Common myeloid progenitor, CD34-positive (primary cell): ENCODE measurements around the gene INTS11.

Experiments
- CTCF ChIA-PET: fragments of 350-600 bp; sonication (Branson Sonifier 250); formaldehyde crosslinking; loops from one replicate; lab custom pipeline; 2021; ENCODE audit warnings: antibody characterized with exemption; lab: Charles Lee
- POLR2A ChIA-PET: fragments of 350-600 bp; sonication (Branson Sonifier 250); formaldehyde crosslinking; loops from one replicate; lab custom pipeline; 2021; ENCODE audit warnings: antibody characterized with exemption; lab: Charles Lee
- DNase-seq, 3 donors: peaks; one replicate each; pipeline versions ENCODE4 v3.0.0 to v3.0.0-alpha.2; 2013
- H3K27ac ChIP-seq, 2 experiments: 1 replicate in 1 of 2; 2 replicates in 1 of 2; pipeline ENCODE4 v1.7.0; 2013; ENCODE audit warnings: inconsistent platforms in 2 of 2, low read length in 2 of 2, mild to moderate bottlenecking in 2 of 2, low read depth in 1 of 2, moderate library complexity in 1 of 2; ENCODE audit not compliant: severe bottlenecking in 2 of 2, insufficient read depth in 1 of 2, poor library complexity in 1 of 2
- H3K27me3 ChIP-seq, 5 experiments: replicated peaks in 2 of 5; 1 replicate in 3 of 5; 2 replicates in 2 of 5; pipeline versions ENCODE4 v1.6.1 to v1.7.0; 2013; ENCODE audit warnings: low read length in 4 of 5, mild to moderate bottlenecking in 2 of 5, moderate library complexity in 2 of 5, inconsistent platforms in 1 of 5; ENCODE audit not compliant: insufficient read depth in 5 of 5, control insufficient read depth in 4 of 5
- H3K36me3 ChIP-seq, 4 experiments: 1 replicate in 2 of 4; 2 replicates in 2 of 4; pipeline versions ENCODE4 v1.6.1 to v1.7.0; 2013; ENCODE audit warnings: low read length in 3 of 4, control low read depth in 1 of 4, mild to moderate bottlenecking in 1 of 4; ENCODE audit not compliant: control insufficient read depth in 4 of 4, insufficient read depth in 4 of 4
- H3K4me1 ChIP-seq, 4 experiments: 1 replicate in 3 of 4; 2 replicates in 1 of 4; pipeline versions ENCODE4 v1.6.1 to v1.7.1; 2013; ENCODE audit warnings: low read length in 3 of 4, mild to moderate bottlenecking in 3 of 4, control low read depth in 1 of 4, inconsistent platforms in 1 of 4, moderate library complexity in 1 of 4; ENCODE audit not compliant: control insufficient read depth in 4 of 4, insufficient read depth in 4 of 4; ENCODE audit errors: control extremely low read depth in 1 of 4
- H3K4me3 ChIP-seq, 7 experiments: 1 replicate in 4 of 7; 2 replicates in 3 of 7; pipeline versions ENCODE4 v1.5.1 to v1.7.0; 2013; ENCODE audit warnings: mild to moderate bottlenecking in 7 of 7, low read length in 6 of 7, moderate library complexity in 6 of 7, inconsistent platforms in 2 of 7, low read depth in 2 of 7, control low read depth in 1 of 7; ENCODE audit not compliant: insufficient read depth in 4 of 7, control insufficient read depth in 1 of 7; ENCODE audit errors: extremely low read depth in 1 of 7
- H3K9me3 ChIP-seq, 5 experiments: 1 replicate in 4 of 5; 2 replicates in 1 of 5; pipeline versions ENCODE4 v1.6.1 to v1.7.1; 2013; ENCODE audit warnings: low read length in 4 of 5, mild to moderate bottlenecking in 2 of 5, inconsistent platforms in 1 of 5, low read depth in 1 of 5, moderate library complexity in 1 of 5; ENCODE audit not compliant: control insufficient read depth in 4 of 5, insufficient read depth in 2 of 5; ENCODE audit errors: control extremely low read depth in 1 of 5
- WGBS: methylation state at CpG from one replicate; pipeline ENCODE4 v1.1.5; 2013; ENCODE audit not compliant: insufficient coverage; 5-methylcytosine and 5-hydroxymethylcytosine counted together

Gene INTS11

GRCh38 chr1:1293263-1294249 is 30.9 kb downstream of the INTS11 start:
- peaks cover 0 to 29% (median 7%) of the 10 kb centered on the region in 4 experiments for H3K36me3 ChIP-seq
- no peaks in the 10 kb centered on the region for H3K27me3 ChIP-seq
- DNase-seq, result no peak
- 95% methylated on average over 83 of the region's 94 CpGs for WGBS
- ChIA-PET CTCF (no interaction called here), POLR2A (no interaction called here)
- H3K9me3 ChIP-seq, result no peaks in the 10 kb centered on the region
- no peak overlapping the region for H3K4me3 ChIP-seq
- no peak overlapping the region for H3K27ac ChIP-seq
- H3K4me1 ChIP-seq, result peaks cover 0 to 3% (median 0%) of the 10 kb centered on the region in 4 experiments

GRCh38 chr1:1292851-1293250 is 31.6 kb downstream of the INTS11 start:
- POLR2A ChIA-PET, result no interaction called here
- Histone ChIP-seq H3K27me3 (no peaks in the 10 kb centered on the region), H3K4me3 (no peak overlapping the region), H3K27ac (no peak overlapping the region), H3K9me3 (no peaks in the 10 kb centered on the region), H3K36me3 (peaks cover 0 to 28% (median 7%) of the 10 kb centered on the region in 4 experiments), H3K4me1 (peaks cover 0 to 3% (median 0%) of the 10 kb centered on the region in 4 experiments)
- 98% methylated on average over 17 of the region's 18 CpGs for WGBS
- DNase-seq, result no peak
- CTCF ChIA-PET, result interaction anchor here (1.0 to 2.2 kb wide), 4 partner anchors 10 to 261 kb away, joined by 3 to 5 read pairs (median 4); no protein-coding TSS in a partner anchor

GRCh38 chr1:1292442-1292779 is 32.0 kb downstream of the INTS11 start:
- DNase-seq, result no peak
- peaks cover 0 to 26% (median 7%) of the 10 kb centered on the region in 4 experiments for H3K36me3 ChIP-seq
- no peak overlapping the region for H3K4me3 ChIP-seq
- H3K27ac ChIP-seq, result no peak overlapping the region
- WGBS, result 96% methylated on average over 9 of the region's 9 CpGs
- ChIA-PET CTCF (interaction anchor here (0.8 to 2.9 kb wide), 12 partner anchors 9 to 308 kb away, joined by 3 to 16 read pairs (median 4); partner anchors contain the start of gene UBE2J2), POLR2A (no interaction called here)
- H3K27me3 ChIP-seq, result no peaks in the 10 kb centered on the region
- no peaks in the 10 kb centered on the region for H3K9me3 ChIP-seq
- peaks cover 0 to 3% (median 0%) of the 10 kb centered on the region in 4 experiments for H3K4me1 ChIP-seq

DNA sequence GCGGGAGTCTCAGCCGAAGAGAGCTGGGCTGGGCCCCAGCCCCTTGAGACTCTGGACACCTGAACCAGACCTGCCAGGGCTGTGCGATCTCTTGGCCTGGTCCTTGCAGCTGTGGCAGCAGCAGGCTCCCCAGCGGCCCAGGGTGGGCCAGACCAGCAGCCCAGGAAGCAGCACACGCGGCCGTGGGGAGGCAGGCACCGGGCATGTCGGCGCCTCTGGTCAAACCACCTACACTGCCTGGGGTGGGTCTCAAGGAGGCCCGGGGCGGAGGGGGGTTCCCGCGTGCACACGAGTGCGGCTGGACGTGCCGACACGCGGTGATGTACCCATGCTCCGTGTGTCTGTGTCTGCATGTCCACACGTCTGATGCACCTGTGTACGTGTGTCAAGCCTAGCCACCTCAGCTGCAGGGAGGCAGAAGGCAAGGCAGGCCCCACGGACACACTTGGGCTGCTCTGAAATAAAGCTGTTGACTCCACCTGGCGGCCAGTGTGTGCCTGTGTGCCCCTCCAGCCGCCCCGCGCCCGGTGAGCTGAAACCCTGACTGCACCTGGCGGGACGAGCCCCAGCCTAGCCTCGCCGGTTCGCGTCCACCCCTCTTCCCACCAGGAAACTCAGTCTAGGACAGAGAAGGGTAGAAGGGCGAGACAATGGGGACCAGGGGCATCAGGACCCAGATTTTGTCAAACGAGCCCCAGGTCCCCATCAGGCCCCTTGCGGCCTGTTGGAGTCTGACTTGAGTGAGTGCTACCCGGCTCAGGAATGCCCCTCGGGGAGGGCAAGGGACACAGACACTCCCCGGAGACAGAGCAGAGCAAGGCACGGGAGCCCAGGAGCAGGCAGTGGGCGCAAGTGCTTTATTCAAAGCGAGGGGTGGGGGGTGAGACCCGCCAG is 32.7 kb downstream of the INTS11 start:
- no peak overlapping the region for H3K27ac ChIP-seq
- peaks cover 0 to 24% (median 7%) of the 10 kb centered on the region in 4 experiments for H3K36me3 ChIP-seq
- H3K9me3 ChIP-seq, result no peaks in the 10 kb centered on the region
- no peaks in the 10 kb centered on the region for H3K27me3 ChIP-seq
- no peak overlapping the region for H3K4me3 ChIP-seq
- 73% methylated on average over 39 of the region's 45 CpGs for WGBS
- CTCF ChIA-PET, result interaction anchor here (0.8 to 2.9 kb wide), 12 partner anchors 8 to 307 kb away, joined by 3 to 16 read pairs (median 4); partner anchors contain the start of gene UBE2J2
- peak; percentile 42 to 78 (median 70) for DNase-seq
- H3K4me1 ChIP-seq, result peaks cover 0 to 3% (median 0%) of the 10 kb centered on the region in 4 experiments
- POLR2A ChIA-PET, result no interaction called here

- Histone ChIP-seq H3K27me3 (no peaks in the 10 kb centered on the region), H3K9me3 (no peaks in the 10 kb centered on the region), H3K36me3 (peaks cover 0 to 20% (median 3%) of the 10 kb centered on the region in 4 experiments), H3K4me3 (no peak overlapping the region), H3K4me1 (peaks cover 0 to 3% (median 0%) of the 10 kb centered on the region in 4 experiments), H3K27ac (no peak overlapping the region)
- CTCF ChIA-PET, result interaction anchor here (0.9 to 2.9 kb wide), 12 partner anchors 7 to 259 kb away, joined by 3 to 16 read pairs (median 4); partner anchors contain the start of gene UBE2J2
- POLR2A ChIA-PET, result no interaction called here
- 87% methylated on average over 25 of the region's 28 CpGs for WGBS
- DNase-seq, result no peak
Observed at GRCh38 chr1:1291023-1291528, 33.4 kb downstream of the INTS11 start.

- CTCF ChIA-PET, result interaction anchor here (0.9 to 2.9 kb wide), 9 partner anchors 11 to 209 kb away, joined by 3 to 16 read pairs (median 4); partner anchors contain the start of gene UBE2J2
- no peak overlapping the region for H3K4me3 ChIP-seq
- POLR2A ChIA-PET, result no interaction called here
- peaks cover 0 to 3% (median 0%) of the 10 kb centered on the region in 4 experiments for H3K4me1 ChIP-seq
- 71% methylated on average over 10 of the region's 15 CpGs for WGBS
- no peaks in the 10 kb centered on the region for H3K9me3 ChIP-seq
- DNase-seq, result peak in 2 of 3 donors; percentile 60 to 69
- H3K27me3 ChIP-seq, result no peaks in the 10 kb centered on the region
- peaks cover 0 to 13% (median 0%) of the 10 kb centered on the region in 4 experiments for H3K36me3 ChIP-seq
- no peak overlapping the region for H3K27ac ChIP-seq
Observed at GRCh38 chr1:1290238-1290731, 34.2 kb downstream of the INTS11 start.
